Tibial nerve (tissue), 4 donors: ENCODE results near the gene HPSE2.

Experiments used
- EP300 ChIP-seq, 2 donors: sonication (generic); formaldehyde crosslinking; IDR thresholded peaks; one replicate each; pipeline ENCODE4 v1.6.1; 2017; ENCODE audit warnings: antibody characterized with exemption in 2 of 2, mild to moderate bottlenecking in 1 of 2
- TF ChIP-seq, protein P1 (sequence below), 5 experiments: fragments of 200-600 bp in 3 of 5; fragments of 450-650 bp in 2 of 5; sonication (generic) in 3 of 5; IDR thresholded peaks; one replicate each; pipeline ENCODE4 v1.5.1; 2016 to 2019; ENCODE audit warnings: antibody characterized with exemption in 5 of 5, mild to moderate bottlenecking in 3 of 5, moderate library complexity in 2 of 5

DNA sequence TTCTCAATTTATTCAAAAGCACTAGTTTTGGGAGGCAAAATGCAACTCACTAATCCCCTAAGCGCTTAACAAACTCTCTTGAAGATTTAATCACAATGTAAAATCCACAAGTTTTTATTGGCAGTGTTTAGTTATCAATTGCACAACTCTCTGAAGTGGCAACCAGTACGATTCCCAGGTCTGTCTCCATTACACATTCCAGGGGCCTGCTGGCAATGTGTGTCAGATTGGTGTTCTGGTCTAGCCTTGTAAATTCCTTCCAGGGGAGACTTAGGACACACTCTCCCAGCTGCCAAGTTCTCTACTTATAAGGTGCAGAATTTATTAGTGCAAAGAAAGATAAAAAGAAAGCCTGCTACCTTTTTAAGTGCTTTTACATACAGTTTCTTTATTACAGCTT, 624.2 kb downstream of the HPSE2 start:
- TF ChIP-seq, protein P1, sequence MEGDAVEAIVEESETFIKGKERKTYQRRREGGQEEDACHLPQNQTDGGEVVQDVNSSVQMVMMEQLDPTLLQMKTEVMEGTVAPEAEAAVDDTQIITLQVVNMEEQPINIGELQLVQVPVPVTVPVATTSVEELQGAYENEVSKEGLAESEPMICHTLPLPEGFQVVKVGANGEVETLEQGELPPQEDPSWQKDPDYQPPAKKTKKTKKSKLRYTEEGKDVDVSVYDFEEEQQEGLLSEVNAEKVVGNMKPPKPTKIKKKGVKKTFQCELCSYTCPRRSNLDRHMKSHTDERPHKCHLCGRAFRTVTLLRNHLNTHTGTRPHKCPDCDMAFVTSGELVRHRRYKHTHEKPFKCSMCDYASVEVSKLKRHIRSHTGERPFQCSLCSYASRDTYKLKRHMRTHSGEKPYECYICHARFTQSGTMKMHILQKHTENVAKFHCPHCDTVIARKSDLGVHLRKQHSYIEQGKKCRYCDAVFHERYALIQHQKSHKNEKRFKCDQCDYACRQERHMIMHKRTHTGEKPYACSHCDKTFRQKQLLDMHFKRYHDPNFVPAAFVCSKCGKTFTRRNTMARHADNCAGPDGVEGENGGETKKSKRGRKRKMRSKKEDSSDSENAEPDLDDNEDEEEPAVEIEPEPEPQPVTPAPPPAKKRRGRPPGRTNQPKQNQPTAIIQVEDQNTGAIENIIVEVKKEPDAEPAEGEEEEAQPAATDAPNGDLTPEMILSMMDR (IDR thresholded peaks at IDR 0.05) = no peak
- TF ChIP-seq EP300 (IDR thresholded peaks at IDR 0.05) = no peak
